Left ventricle myocardium inferior (tissue), 1 donor: ENCODE results near the gene PLXNA3. TPM values are rescaled to one million over a fixed set of nuclear protein-coding genes. Genes with fewer than 3 reads are reported as not detected.

Experiments used
- DNase-seq: peaks from one replicate; pipeline ENCODE4 v3.0.0-alpha.2; 2020
- H3K27ac ChIP-seq: fragments of 200-600 bp; replicated peaks from 2 replicates; pipeline ENCODE4 v1.8.0; 2021
- H3K27me3 ChIP-seq: fragments of 200-600 bp; 2 replicates; pipeline ENCODE4 v1.8.0; 2021; ENCODE audit warnings: low read depth
- H3K36me3 ChIP-seq: fragments of 200-600 bp; 2 replicates; pipeline ENCODE4 v1.8.0; 2021
- H3K4me1 ChIP-seq: fragments of 200-600 bp; 2 replicates; pipeline ENCODE4 v1.8.0; 2021
- H3K4me3 ChIP-seq: fragments of 200-600 bp; 2 replicates; pipeline ENCODE4 v1.8.0; 2021; ENCODE audit warnings: mild to moderate bottlenecking, moderate library complexity
- H3K9me3 ChIP-seq: fragments of 200-600 bp; replicated peaks from 2 replicates; pipeline ENCODE4 v1.8.0; 2021
- intact Hi-C: fragments of 100-400 bp; cut with micrococcal nuclease; formaldehyde crosslinking; loops from one replicate; pipeline ENCODE4 v1.11.0; 2022
- total RNA-seq: library from RNA; stranded (reverse); fragmentation: NEBNext Ultra II Directional; extraction: Animal tissue kit (Norgen Biotek cat#: 25700); gene quantifications from one replicate; pipeline ENCODE4 v1.2.1, GENCODE V29; 2021
- TF ChIP-seq, protein P1 (sequence below): fragments of 200-600 bp; IDR thresholded peaks from 2 replicates; pipeline ENCODE4 v1.8.0; 2021; ENCODE audit warnings: antibody characterized with exemption, mild to moderate bottlenecking, borderline replicate concordance
- donor health status: DM: no; HTN: yes; CAD: no; lungs with severe emphysema.

The PLXNA3 gene
- total RNA-seq, 1 donor from 2014 or later, result 16.6 TPM

DNA sequence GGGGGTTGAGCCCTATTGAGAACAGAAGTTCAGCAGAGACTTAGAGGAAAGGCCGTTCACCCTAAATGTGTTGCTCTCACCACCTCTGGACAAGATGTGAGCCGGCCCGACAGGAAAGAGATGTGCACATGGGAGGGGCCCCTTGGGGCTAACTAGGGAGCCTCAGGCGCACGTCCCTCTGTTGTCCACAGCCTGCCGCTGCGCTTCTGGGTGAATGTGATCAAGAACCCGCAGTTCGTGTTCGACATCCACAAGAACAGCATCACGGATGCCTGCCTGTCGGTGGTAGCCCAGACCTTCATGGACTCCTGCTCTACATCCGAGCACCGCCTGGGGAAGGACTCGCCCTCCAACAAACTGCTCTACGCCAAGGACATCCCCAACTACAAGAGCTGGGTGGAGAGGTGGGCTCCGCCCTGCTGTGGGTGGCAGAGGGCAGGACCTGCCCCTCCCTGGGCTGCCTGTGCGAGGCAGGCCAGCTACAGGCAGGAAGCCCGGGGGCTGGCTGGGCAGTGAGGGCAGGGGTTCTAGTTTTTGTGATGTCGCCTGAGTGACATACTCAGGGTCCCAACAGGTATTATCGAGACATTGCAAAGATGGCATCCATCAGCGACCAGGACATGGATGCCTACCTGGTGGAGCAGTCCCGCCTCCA, 13.0 kb downstream of the PLXNA3 start:
- H3K27ac ChIP-seq, result no peak overlapping the region
- no peaks in the 10 kb centered on the region for H3K9me3 ChIP-seq
- peaks cover 20% of the 10 kb centered on the region for H3K36me3 ChIP-seq
- no peaks in the 10 kb centered on the region for H3K27me3 ChIP-seq
- DNase-seq, result no peak
- TF ChIP-seq, protein P1, sequence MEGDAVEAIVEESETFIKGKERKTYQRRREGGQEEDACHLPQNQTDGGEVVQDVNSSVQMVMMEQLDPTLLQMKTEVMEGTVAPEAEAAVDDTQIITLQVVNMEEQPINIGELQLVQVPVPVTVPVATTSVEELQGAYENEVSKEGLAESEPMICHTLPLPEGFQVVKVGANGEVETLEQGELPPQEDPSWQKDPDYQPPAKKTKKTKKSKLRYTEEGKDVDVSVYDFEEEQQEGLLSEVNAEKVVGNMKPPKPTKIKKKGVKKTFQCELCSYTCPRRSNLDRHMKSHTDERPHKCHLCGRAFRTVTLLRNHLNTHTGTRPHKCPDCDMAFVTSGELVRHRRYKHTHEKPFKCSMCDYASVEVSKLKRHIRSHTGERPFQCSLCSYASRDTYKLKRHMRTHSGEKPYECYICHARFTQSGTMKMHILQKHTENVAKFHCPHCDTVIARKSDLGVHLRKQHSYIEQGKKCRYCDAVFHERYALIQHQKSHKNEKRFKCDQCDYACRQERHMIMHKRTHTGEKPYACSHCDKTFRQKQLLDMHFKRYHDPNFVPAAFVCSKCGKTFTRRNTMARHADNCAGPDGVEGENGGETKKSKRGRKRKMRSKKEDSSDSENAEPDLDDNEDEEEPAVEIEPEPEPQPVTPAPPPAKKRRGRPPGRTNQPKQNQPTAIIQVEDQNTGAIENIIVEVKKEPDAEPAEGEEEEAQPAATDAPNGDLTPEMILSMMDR, result no peak
- intact Hi-C loops, result no loop called here
- no peak overlapping the region for H3K4me3 ChIP-seq
- H3K4me1 ChIP-seq, result no peaks in the 10 kb centered on the region

DNA sequence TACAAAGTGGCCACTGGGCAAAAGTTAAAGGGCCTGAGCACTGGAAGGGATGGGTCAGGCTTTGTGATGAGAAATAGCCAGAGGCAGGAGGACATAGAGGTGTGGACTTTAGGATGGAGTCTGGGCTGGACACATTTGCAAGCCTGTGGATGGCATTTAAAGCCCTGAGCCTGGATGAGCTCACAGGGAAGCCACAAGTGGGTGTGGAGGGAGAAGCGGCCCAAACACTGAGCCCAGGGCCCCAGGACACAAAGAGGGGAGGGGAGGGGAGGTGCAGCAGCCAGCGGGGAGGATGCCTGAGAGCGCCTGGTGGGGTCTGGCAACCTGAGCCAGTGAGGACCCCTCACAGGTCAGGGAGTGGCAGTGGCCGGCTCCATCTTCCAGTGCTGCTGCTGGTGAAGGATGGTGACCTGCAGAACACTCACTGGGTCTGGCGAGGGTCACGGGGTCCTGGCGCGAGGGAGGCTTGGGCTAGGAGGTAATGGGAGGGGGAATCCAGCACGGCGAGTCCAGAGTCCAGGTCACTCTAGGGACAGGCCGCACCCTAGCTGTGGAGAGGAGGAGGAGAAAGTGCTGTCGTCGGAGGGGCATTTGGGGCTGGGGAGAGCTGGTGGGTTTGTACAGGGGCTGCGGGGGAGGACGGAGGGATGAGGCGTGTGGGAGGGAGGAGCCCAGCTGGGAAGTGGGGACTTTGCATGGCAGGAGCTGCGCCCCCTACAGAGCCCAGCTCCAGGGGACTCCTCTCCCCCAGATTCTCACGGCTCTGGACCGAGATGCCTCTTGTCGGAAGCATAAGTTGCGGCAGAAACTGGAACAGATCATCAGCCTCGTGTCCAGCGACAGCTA, 14.0 kb downstream of the PLXNA3 start:
- H3K27ac ChIP-seq, result no peak overlapping the region
- peaks cover 20% of the 10 kb centered on the region for H3K36me3 ChIP-seq
- DNase-seq, result no peak

DNA sequence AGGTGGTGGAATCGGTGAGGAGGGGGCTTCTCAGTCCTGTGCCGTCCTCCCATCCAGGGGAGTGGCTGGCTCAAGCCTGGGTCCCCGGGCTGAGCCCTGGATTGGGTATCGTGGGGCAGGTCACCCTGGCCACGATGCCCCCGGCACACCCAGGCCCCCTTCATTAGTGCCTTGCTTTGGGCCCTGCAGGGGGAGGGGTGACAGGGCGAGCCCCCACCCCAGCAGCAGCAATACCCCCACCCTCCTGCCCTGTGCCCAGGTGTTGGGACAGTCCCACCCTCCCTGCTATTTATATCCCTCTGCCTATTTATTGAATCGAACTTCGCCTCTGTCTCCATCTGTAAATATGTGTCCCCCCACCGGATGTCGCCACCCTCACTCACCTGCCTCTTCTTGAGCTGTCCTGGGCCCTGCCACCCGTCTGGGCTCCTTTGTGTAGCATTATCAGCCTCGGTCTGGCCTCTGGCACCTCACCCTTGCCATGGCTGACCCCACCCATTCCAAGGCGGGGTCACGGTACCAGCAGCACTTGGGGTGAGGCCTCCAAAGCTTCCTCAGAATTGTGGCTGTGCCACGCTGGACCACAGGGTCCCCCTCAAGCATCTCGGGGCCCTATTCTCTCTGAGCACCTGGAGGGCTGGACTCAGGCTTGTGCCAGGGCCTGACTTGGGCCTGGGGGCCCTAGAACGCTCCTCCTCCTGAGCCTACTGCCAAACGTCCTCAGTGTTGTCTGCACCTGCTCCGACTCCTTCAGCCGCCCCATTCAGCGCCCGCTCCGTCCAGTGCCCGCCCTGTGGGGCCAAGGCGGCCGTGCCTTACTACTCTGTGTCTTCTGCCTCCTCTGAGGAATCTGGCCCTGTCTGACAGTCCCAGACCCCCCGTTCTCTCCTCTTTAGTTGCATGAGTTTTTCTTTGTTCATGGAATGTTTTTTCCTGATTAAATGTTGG, 14.9 kb downstream of the PLXNA3 start:
- Histone ChIP-seq H3K36me3 (peaks cover 20% of the 10 kb centered on the region), H3K4me1 (peaks cover under 1% of the 10 kb centered on the region), H3K9me3 (no peaks in the 10 kb centered on the region), H3K4me3 (no peak overlapping the region), H3K27me3 (no peaks in the 10 kb centered on the region), H3K27ac (no peak overlapping the region)
- no peak for DNase-seq
- intact Hi-C loops, result no loop called here
- TF ChIP-seq, protein P1, result no peak

More for the DNA sequence above, 14.0 kb downstream of the PLXNA3 start:
- H3K27me3 ChIP-seq, result no peaks in the 10 kb centered on the region
- H3K4me3 ChIP-seq, result no peak overlapping the region
- intact Hi-C loops, result no loop called here
- no peaks in the 10 kb centered on the region for H3K9me3 ChIP-seq
- no peaks in the 10 kb centered on the region for H3K4me1 ChIP-seq
- TF ChIP-seq, protein P1, result no peak

DNA sequence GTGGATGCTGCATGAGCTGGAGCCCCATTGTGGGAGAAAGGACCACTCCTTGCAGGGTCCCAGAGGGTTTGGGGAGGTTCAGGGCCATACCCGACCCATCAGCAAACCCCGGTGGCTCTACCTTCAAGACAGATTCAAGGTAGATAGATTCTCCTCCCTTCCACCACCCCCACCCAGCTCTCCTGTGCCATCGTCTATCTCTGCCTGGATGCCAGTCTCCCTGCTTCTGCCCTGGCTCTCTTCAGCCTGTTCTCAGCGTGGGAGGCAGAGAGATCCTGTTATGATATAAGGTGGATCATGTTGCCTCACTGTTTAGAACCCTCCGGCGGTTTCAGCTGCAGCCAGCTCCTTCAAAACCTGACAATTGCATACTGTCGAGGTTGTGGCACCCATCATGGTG, 15.6 kb downstream of the PLXNA3 start:
- DNase-seq, result no peak
- H3K27ac ChIP-seq, result no peak overlapping the region

DNA sequence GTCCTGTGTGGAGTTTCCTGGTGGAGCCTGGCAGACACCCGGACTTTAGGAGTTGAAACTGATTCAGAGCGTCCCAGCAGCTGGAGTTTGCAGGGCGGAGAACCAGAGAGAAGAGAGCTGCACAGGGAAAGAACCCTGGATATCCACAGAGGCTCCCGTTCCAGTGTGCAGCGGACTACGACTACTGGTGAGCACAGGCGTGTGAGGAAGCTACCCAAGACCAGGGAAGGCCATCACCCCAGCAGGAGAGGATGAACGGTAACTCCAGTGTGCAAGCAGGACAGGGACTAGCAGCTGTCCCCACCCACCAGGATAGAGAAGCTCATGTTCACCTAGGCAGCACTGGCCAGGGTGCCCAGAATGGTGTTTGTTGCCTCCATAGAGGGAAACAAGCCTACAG, 18.7 kb downstream of the PLXNA3 start:
- Histone ChIP-seq H3K4me3 (no peak overlapping the region), H3K36me3 (no peaks in the 10 kb centered on the region), H3K27ac (no peak overlapping the region), H3K4me1 (peaks cover 5% of the 10 kb centered on the region), H3K27me3 (no peaks in the 10 kb centered on the region), H3K9me3 (no peaks in the 10 kb centered on the region)
- intact Hi-C loops, result no loop called here
- no peak for DNase-seq
- TF ChIP-seq, protein P1, result no peak

More for the DNA sequence above, 15.6 kb downstream of the PLXNA3 start:
- intact Hi-C loops, result no loop called here
- Histone ChIP-seq H3K27me3 (no peaks in the 10 kb centered on the region), H3K4me1 (peaks cover 5% of the 10 kb centered on the region), H3K36me3 (peaks cover 16% of the 10 kb centered on the region), H3K9me3 (no peaks in the 10 kb centered on the region), H3K4me3 (no peak overlapping the region)
- TF ChIP-seq, protein P1, result no peak
